NCI-H69 (cell line): ENCODE results near the gene BSG.
"Not testable (repeated sequence)": the region's sequence is repeated elsewhere in the genome, so short reads cannot be mapped to it uniquely, and the experiment has no call there.

Experiments used
- DNase-seq: peaks from one replicate; lab custom pipeline; 2025; lab: John Stamatoyannopoulos, UW

Gene BSG

GRCh38 chr19:572743-573518 is 535 bp downstream of the BSG start:
- DNase-seq = peak; percentile 66

GRCh38 chr19:573519-573825 is 1.1 kb downstream of the BSG start:
- no peak for DNase-seq

GRCh38 chr19:574658-575526 is 2.5 kb downstream of the BSG start:
- peak; percentile 73 for DNase-seq

GRCh38 chr19:575527-576506 is 3.4 kb downstream of the BSG start:
- DNase-seq = peak; percentile 29

GRCh38 chr19:576768-577438 is 4.5 kb downstream of the BSG start:
- no peak for DNase-seq

- DNase-seq = no peak
Observed at GRCh38 chr19:577439-578392, 5.3 kb downstream of the BSG start.

- DNase-seq = no peak
Observed at GRCh38 chr19:579111-579841, 6.9 kb downstream of the BSG start.

- DNase-seq = no peak
Observed at GRCh38 chr19:579842-580155, 7.4 kb downstream of the BSG start.

GRCh38 chr19:580274-580835 is 8.0 kb downstream of the BSG start:
- DNase-seq = no peak

GRCh38 chr19:581399-582111 is 9.2 kb downstream of the BSG start:
- no peak for DNase-seq

- peak; percentile 19 for DNase-seq
Observed at GRCh38 chr19:582497-583197, 10.3 kb downstream of the BSG start.

DNA sequence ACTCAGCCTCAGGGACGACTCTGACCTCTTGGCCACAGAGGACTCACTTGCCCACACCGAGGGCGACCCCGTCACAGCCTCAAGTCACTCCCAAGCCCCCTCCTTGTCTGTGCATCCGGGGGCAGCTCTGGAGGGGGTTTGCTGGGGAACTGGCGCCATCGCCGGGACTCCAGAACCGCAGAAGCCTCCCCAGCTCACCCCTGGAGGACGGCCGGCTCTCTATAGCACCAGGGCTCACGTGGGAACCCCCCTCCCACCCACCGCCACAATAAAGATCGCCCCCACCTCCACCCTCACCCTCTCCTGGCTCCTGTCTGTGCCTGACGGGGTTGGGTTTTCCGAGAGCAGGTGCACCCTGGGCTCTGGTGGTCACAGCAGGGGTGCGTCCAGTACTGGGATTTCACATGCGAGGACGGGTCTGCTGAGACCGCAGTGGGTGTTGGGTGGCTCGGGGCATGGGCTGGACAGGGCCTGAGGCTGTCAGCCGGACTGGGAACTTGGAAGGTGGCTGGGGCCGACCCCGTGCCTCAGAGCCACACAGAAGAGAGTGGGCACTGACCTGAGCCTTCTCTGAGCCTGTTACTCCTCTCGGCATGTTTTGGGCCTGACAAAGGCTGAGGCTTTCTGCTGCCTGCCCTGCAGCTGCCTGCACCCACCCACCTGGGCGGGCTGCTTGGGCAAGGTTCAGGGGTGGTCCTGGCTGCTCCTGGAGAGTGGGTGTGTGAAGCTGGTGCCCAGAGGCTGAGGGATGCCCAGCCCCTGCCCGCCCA is 11.0 kb downstream of the BSG start:
- DNase-seq = no peak

DNA sequence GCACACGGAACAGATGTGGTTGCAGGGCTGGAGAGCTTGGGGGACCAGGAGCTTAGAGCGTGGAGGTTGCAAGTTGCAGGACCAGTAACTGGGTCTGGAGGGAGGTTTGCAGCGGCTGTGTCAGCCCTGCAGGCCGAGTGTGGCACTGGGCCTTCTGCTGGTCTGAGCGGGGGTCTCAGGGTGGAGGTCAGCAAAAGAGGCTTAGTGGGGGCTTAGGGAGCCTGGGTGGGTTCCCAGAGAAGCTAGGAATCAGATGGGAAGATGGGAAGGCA is 11.5 kb downstream of the BSG start:
- no peak for DNase-seq

DNA sequence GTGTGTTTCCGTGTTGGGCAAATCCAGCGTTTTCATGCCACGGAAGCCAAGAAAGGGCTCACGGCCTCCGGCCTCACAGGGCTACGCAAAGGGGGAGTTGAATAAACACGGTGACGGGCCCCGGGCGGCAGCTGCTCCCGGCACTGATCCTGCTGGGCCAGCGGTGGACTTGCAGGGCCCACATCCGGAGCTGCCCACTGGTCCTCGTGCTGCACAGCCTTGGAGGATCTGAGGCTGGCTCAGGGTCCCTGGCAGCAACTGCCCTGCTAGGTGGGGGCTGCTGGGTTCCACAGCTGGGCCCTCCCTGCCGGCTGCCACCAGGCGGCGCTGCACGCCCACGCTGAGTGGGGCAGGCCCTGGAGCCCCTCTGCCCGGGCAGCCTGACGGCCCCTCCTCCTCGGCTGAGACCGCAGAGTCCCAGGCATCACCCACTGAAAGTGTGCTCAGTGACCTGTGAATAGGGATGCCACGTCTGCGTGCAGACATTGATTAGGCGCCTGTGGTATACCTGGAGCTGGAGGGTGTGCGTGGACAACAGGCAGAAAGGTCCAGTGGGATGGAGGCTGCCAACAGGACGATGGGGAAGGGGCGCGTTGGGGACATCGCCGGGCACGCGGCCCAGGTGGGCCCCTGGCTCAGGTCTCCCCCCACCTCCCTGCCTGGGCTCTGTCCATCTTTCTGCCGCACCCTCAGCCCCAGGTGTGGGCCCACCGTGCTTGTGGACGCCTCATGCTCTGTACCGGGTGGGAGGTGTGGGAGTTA is 12.0 kb downstream of the BSG start:
- peak; percentile 64 for DNase-seq

DNA sequence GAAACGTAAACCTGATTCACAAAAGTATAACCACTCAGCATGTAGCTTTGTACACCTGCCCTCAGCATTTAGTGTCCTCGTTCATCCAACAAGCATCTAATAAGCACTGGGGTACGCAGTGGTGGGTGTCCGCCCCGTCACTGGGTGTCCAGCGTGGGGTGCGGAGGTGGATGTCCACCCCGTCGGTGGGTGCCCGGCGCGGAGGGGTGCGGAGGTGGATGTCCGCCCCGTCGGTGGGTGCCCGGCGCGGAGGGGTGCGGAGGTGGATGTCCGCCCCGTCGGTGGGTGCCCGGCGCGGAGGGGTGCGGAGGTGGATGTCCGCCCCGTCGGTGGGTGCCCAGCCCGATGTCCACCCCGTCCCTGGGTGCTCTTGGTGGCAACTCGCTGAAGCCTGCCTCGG is 12.8 kb downstream of the BSG start:
- not testable (repeated sequence) for DNase-seq

GRCh38 chr19:585551-586110 is 13.2 kb downstream of the BSG start:
- no peak for DNase-seq
